VCaP (cell line): ENCODE results near the gene ZSWIM3.
"Not testable (repeated sequence)": the region's sequence is repeated elsewhere in the genome, so short reads cannot be mapped to it uniquely, and the experiment has no call there.

Source experiments
- H3K27ac ChIP-seq: fragments of 450-650 bp; 2 replicates; pipeline ENCODE4 v1.5.1; 2017
- CTCF ChIP-seq: fragments of 450-650 bp; conservative IDR thresholded peaks from 2 replicates; pipeline ENCODE4 v1.5.1; 2017; ENCODE audit warnings: mild to moderate bottlenecking, moderate library complexity

Gene ZSWIM3

GRCh38 chr20:45863543-45864470, 6.4 kb downstream of the ZSWIM3 start:
- TF ChIP-seq CTCF: no peak
- H3K27ac ChIP-seq: no peak overlapping the region

- no peak overlapping the region for H3K27ac ChIP-seq
- no peak for TF ChIP-seq CTCF
These were observed 9.0 kb downstream of the ZSWIM3 start for GRCh38 chr20:45866454-45866853.

- no peak for TF ChIP-seq CTCF
- no peak overlapping the region for H3K27ac ChIP-seq
These were observed 9.9 kb downstream of the ZSWIM3 start for GRCh38 chr20:45867136-45867818.

- TF ChIP-seq CTCF: no peak
- H3K27ac ChIP-seq: no peak overlapping the region
These were observed 10.4 kb downstream of the ZSWIM3 start for GRCh38 chr20:45867819-45868176.

- no peak overlapping the region for H3K27ac ChIP-seq
- TF ChIP-seq CTCF: no peak
These were observed 15.2 kb downstream of the ZSWIM3 start for GRCh38 chr20:45872626-45873025.

GRCh38 chr20:45873409-45874103, 16.1 kb downstream of the ZSWIM3 start:
- H3K27ac ChIP-seq: no peak overlapping the region
- TF ChIP-seq CTCF: no peak

- H3K27ac ChIP-seq: not testable (repeated sequence)
These were observed 16.7 kb downstream of the ZSWIM3 start for GRCh38 chr20:45874104-45874481.
